Measurements from ENCODE around the gene INHA.

INHA gene

DNA sequence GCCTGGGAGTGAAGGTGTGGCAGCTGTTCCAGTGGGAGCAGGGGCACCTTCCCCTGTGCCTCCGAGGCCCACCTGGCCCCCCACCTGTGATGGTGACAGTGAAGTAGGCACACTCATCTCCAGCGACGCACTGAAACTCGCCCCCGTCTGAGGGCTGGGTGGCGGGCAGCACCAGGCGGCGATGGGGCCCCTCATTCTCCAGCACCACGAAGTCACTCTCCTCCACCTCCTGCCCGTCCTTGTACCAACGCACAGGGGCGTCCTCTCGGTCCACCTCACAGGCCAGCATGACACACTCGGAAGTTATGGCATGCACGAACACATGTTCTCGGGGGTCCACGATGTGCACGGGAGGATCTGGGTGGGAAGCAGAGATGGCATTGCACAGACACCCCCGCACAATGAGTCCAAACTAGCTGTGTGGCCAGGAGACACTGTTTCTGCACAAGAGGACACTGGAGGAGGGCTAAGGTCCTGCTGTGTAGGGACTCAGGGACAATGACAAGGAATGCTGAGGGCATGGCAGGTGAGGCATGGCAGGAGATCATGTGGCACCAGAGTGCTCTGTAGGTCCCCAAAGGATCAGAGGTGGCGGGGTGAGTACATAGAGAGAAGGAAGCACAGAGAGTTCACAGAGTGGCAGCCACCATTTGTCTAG is 8.7 kb upstream of the INHA start:
- H3K4me2 ChIP-seq (ENCODE audit: insufficient read depth, low read length): no peak overlapping the region
- no peaks in the 10 kb centered on the region; the same call in 1 of the 2 replicates for H4K20me1 ChIP-seq (ENCODE audit: insufficient read depth, low read length)
- no peaks in the 10 kb centered on the region for H3K9me3 ChIP-seq (ENCODE audit: insufficient read depth, low read length, severe bottlenecking)
- H3K4me1 ChIP-seq (ENCODE audit: insufficient read depth, low read length): no peaks in the 10 kb centered on the region
- no peak overlapping the region for H3K27ac ChIP-seq (ENCODE audit: low read length)
- H3K27me3 ChIP-seq (ENCODE audit: insufficient read depth, low read length, poor library complexity): no peaks in the 10 kb centered on the region
- no peak overlapping the region for H3K9ac ChIP-seq (ENCODE audit: low read depth, low read length)
- ATAC-seq (ENCODE audit: insufficient read depth, low read depth) (no peak), DNase-seq (no peak)
- TF ChIP-seq, protein P1, sequence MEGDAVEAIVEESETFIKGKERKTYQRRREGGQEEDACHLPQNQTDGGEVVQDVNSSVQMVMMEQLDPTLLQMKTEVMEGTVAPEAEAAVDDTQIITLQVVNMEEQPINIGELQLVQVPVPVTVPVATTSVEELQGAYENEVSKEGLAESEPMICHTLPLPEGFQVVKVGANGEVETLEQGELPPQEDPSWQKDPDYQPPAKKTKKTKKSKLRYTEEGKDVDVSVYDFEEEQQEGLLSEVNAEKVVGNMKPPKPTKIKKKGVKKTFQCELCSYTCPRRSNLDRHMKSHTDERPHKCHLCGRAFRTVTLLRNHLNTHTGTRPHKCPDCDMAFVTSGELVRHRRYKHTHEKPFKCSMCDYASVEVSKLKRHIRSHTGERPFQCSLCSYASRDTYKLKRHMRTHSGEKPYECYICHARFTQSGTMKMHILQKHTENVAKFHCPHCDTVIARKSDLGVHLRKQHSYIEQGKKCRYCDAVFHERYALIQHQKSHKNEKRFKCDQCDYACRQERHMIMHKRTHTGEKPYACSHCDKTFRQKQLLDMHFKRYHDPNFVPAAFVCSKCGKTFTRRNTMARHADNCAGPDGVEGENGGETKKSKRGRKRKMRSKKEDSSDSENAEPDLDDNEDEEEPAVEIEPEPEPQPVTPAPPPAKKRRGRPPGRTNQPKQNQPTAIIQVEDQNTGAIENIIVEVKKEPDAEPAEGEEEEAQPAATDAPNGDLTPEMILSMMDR (IDR thresholded peaks at IDR 0.05; ENCODE audit: borderline replicate concordance, extremely low read depth, low read length, poor library complexity, severe bottlenecking): no peak
- no peak for TF ChIP-seq EZH2 (IDR thresholded peaks at IDR 0.05; ENCODE audit: borderline replicate concordance, low read depth, low read length, severe bottlenecking)
- no peaks in the 10 kb centered on the region for H3K36me3 ChIP-seq (ENCODE audit: insufficient read depth, low read length)
- no peak overlapping the region for H2AFZ ChIP-seq (ENCODE audit: low read depth, low read length)
- no peaks in the 10 kb centered on the region for H3K79me2 ChIP-seq (ENCODE audit: insufficient read depth, low read length)
- no peak overlapping the region for H3K4me3 ChIP-seq (ENCODE audit: low read depth in 1 of 2, low read length in 2 of 2)

DNA sequence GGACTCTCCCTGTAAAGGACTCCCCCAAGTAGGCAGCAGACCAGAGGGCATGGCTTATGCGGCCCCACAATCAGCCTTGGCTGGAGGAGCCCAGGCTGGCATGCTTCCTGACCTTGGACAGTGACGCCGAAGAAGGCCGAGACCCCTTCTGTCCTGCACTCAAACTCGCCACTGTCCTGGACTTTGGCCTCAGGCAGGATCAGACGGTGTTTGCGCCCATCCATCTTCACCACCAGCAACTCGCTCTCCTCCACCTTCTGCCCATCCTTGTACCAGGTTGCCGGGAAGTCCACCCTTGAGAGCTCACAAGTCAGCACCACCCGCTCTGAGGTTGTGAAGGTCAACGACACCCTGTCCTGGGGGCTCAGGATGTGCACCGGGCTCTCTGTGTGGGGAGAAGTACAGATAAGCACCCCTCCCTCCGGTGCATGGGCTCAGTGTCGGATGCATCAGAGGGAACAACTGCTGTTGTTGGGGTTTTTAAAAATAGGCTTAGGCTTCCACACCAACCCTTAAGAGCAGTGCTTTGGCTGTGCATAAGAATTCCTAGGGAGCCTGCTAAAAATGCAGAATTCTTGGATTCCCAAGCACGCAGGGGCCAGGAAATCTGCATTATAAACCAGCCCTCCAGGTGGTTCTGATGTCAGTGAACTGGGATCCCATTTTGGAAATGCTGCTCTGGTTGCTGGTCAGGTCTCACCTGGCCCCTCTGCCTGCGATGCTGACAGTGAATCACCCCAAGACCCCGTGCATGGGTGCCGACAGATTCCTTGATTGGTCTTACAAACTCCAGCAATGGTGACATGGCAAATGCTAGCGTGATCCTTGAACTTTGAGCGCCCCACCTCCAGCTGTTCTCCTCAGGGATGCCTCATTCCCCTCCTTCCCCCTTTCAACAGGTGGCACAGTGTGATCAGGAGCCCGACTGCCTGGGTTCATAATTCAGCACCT is 6.7 kb upstream of the INHA start:
- H3K9me3 ChIP-seq (ENCODE audit: insufficient read depth, low read length, severe bottlenecking): no peaks in the 10 kb centered on the region
- H3K4me1 ChIP-seq (ENCODE audit: insufficient read depth, low read length): 0 out of 2 replicates have a peak, but pooled peaks cover under 1% of the 10 kb centered on the region
- H3K27ac ChIP-seq (ENCODE audit: low read length): no peak overlapping the region
- no peak overlapping the region for H2AFZ ChIP-seq (ENCODE audit: low read depth, low read length)
- H3K36me3 ChIP-seq (ENCODE audit: insufficient read depth, low read length): no peaks in the 10 kb centered on the region; the same call in 1 of the 2 replicates
- DNase-seq: no peak
- H3K27me3 ChIP-seq (ENCODE audit: insufficient read depth, low read length, poor library complexity): no peaks in the 10 kb centered on the region
- H3K79me2 ChIP-seq (ENCODE audit: insufficient read depth, low read length): no peaks in the 10 kb centered on the region
- no peak for TF ChIP-seq EZH2 (IDR thresholded peaks at IDR 0.05; ENCODE audit: borderline replicate concordance, low read depth, low read length, severe bottlenecking)
- TF ChIP-seq, protein P1 (IDR thresholded peaks at IDR 0.05; ENCODE audit: borderline replicate concordance, extremely low read depth, low read length, poor library complexity, severe bottlenecking): no peak
- no peak overlapping the region for H3K4me3 ChIP-seq (ENCODE audit: low read depth in 1 of 2, low read length in 2 of 2)
- no peaks in the 10 kb centered on the region for H4K20me1 ChIP-seq (ENCODE audit: insufficient read depth, low read length)
- ATAC-seq (ENCODE audit: insufficient read depth, low read depth): no peak
- no peak overlapping the region for H3K4me2 ChIP-seq (ENCODE audit: insufficient read depth, low read length)
- H3K9ac ChIP-seq (ENCODE audit: low read depth, low read length): no peak overlapping the region

DNA sequence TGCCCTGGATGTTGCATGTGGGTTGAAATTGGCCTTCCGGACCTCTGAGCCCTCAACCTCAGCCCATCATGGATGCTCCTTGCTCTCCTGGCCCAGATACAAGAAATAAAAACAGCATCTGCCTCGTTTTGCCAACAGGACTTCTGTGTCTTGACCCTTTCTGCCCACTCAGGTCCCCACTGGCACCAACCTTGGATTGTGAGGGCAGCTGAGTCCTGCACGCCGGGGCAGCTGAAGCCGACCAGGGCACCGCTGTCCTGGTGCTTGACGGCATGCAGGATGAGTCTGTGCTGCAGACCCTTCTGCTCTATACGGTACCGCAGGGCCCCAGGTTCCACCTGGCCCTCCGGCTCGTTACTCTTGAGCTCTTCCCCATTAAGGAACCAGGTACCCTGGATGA is 5.5 kb upstream of the INHA start:
- Histone ChIP-seq H3K4me1 (ENCODE audit: insufficient read depth, low read length) (peaks cover 6% of the 10 kb centered on the region), H3K9me3 (ENCODE audit: insufficient read depth, low read length, severe bottlenecking) (no peaks in the 10 kb centered on the region), H2AFZ (ENCODE audit: low read depth, low read length) (no peak overlapping the region), H3K4me2 (ENCODE audit: insufficient read depth, low read length) (no peak overlapping the region), H3K79me2 (ENCODE audit: insufficient read depth, low read length) (no peaks in the 10 kb centered on the region), H3K36me3 (ENCODE audit: insufficient read depth, low read length) (no peaks in the 10 kb centered on the region; the same call in 1 of the 2 replicates), H3K9ac (ENCODE audit: low read depth, low read length) (no peak overlapping the region), H4K20me1 (ENCODE audit: insufficient read depth, low read length) (no peaks in the 10 kb centered on the region), H3K27ac (ENCODE audit: low read length) (no peak overlapping the region), H3K4me3 (ENCODE audit: low read depth in 1 of 2, low read length in 2 of 2) (no peak overlapping the region), H3K27me3 (ENCODE audit: insufficient read depth, low read length, poor library complexity) (peaks cover 1% of the 10 kb centered on the region)
- ATAC-seq (ENCODE audit: insufficient read depth, low read depth): no peak
- DNase-seq: no peak
- TF ChIP-seq, protein P1 (IDR thresholded peaks at IDR 0.05; ENCODE audit: borderline replicate concordance, extremely low read depth, low read length, poor library complexity, severe bottlenecking): no peak
- no peak for TF ChIP-seq EZH2 (IDR thresholded peaks at IDR 0.05; ENCODE audit: borderline replicate concordance, low read depth, low read length, severe bottlenecking)

All from DND-41 (cell line).